22Rv1 (cell line): ENCODE measurements around the gene ATRNL1.

ENCODE experiments used
- H3K27ac ChIP-seq: fragments of 450-650 bp; 2 replicates; pipeline ENCODE4 v1.5.1; 2017
- ZFX ChIP-seq: fragments of 450-650 bp; IDR thresholded peaks from 2 replicates; pipeline ENCODE4 v1.6.1; 2017; ENCODE audit warnings: antibody characterized with exemption, borderline replicate concordance
- TF ChIP-seq, protein P1 (sequence below): fragments of 450-650 bp; IDR thresholded peaks from 2 replicates; pipeline ENCODE4 v1.5.1; 2017; ENCODE audit warnings: mild to moderate bottlenecking

The ATRNL1 gene

DNA sequence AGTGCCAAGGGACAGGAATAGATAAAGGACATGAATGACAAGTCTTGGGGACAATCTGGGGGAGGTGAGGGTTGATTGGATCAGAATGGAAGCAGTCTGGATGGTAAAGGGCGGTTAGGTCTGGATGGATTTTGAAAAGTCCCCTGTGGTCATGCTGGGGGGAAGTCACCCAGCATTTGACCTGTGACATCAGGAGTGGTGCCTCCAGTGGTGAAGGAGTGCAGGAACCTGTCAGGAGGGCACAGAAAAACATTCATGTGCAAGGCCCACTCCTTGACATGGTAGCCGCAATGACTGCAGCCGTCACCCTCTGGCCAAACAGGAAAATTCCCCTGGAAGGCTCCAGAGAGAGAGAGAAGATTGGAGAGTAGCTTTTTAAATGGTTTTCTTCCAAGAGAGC lies 875.1 kb downstream of the ATRNL1 start:
- H3K27ac ChIP-seq = no peak overlapping the region
- TF ChIP-seq, protein P1, sequence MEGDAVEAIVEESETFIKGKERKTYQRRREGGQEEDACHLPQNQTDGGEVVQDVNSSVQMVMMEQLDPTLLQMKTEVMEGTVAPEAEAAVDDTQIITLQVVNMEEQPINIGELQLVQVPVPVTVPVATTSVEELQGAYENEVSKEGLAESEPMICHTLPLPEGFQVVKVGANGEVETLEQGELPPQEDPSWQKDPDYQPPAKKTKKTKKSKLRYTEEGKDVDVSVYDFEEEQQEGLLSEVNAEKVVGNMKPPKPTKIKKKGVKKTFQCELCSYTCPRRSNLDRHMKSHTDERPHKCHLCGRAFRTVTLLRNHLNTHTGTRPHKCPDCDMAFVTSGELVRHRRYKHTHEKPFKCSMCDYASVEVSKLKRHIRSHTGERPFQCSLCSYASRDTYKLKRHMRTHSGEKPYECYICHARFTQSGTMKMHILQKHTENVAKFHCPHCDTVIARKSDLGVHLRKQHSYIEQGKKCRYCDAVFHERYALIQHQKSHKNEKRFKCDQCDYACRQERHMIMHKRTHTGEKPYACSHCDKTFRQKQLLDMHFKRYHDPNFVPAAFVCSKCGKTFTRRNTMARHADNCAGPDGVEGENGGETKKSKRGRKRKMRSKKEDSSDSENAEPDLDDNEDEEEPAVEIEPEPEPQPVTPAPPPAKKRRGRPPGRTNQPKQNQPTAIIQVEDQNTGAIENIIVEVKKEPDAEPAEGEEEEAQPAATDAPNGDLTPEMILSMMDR = no peak; the same call in 1 of the 2 replicates
- TF ChIP-seq ZFX = no peak

GRCh38 chr10:115969591-115969990 lies 876.4 kb downstream of the ATRNL1 start:
- H3K27ac ChIP-seq = no peak overlapping the region
- TF ChIP-seq, protein P1 = no peak
- no peak for TF ChIP-seq ZFX

DNA sequence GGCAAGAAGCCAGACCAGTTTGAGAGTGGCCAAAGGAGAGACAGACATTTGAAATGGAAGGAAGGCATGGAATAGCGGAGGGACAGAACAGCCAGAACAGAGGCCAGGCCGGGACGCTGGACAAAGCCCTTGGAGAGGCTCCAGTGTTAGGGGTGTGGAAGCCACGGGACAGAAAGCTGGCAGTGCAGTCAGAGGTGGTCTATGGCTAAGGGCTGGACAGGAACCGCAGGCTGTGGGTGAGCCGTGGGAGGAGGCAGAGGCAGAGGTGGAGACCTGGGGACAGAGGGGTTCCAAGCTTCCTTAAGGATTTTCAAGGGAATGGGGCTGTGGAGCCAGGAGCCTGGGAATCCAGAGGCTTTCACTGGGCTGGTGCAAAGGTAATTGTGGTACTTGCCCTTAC lies 878.8 kb downstream of the ATRNL1 start:
- no peak overlapping the region for H3K27ac ChIP-seq
- no peak for TF ChIP-seq ZFX
- TF ChIP-seq, protein P1 = no peak

DNA sequence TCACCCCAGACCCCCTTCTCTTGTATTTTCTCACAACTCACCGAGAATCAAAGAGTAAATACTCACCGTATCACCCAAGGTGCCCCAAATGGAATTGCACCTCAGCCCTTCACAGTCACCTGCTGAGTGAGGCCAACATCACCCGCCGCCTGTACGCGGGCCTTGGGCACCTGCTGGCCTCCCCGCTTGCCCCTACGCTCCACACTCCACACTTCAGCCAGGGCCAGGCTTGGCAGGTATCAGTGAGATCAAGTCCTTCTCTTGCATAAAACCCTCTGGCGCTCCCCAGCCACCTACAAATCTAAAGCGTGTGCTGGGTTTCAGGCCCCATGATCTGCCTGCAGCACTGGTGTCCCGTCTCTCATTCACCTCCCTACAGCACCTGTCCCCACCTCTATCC lies 879.3 kb downstream of the ATRNL1 start:
- H3K27ac ChIP-seq = no peak overlapping the region
- TF ChIP-seq, protein P1 = no peak
- TF ChIP-seq ZFX = no peak

DNA sequence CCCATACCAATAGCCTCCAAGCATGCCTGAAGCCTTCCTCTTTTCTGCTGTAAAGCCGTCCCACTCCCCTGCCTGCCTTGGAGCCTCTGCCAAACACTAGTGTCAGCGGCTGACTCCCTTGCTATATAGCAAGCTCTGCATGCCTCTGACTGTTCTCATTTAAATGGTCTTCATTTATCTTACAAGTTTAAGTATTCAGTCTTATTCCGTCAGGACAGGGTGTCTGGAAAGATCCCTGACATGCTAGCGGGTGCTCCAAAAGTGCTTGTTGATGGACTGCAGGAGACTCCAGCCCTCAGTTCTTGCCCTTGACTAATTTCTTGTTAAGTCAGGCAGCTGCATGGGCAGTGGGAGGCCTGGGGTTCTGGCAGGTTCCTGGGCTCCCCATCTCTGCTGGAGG lies 881.2 kb downstream of the ATRNL1 start:
- no peak overlapping the region for H3K27ac ChIP-seq
- TF ChIP-seq, protein P1 = no peak
- TF ChIP-seq ZFX = no peak

GRCh38 chr10:115974816-115975430 lies 881.8 kb downstream of the ATRNL1 start:
- no peak overlapping the region for H3K27ac ChIP-seq

GRCh38 chr10:115975506-115975905 lies 882.3 kb downstream of the ATRNL1 start:
- no peak for TF ChIP-seq ZFX
- TF ChIP-seq, protein P1 = no peak
- H3K27ac ChIP-seq = no peak overlapping the region

More at GRCh38 chr10:115974816-115975430, 881.8 kb downstream of the ATRNL1 start:
- TF ChIP-seq, protein P1 = no peak
- TF ChIP-seq ZFX = no peak
